ENCODE results near the gene ST6GALNAC3. TPM values are rescaled to one million over a fixed set of nuclear protein-coding genes. Genes with fewer than 3 reads are reported as not detected.

The ST6GALNAC3 gene
- total RNA-seq, 6 experiments from 2014 or later, result 1.00 to 1.7 (median 1.2) TPM

DNA sequence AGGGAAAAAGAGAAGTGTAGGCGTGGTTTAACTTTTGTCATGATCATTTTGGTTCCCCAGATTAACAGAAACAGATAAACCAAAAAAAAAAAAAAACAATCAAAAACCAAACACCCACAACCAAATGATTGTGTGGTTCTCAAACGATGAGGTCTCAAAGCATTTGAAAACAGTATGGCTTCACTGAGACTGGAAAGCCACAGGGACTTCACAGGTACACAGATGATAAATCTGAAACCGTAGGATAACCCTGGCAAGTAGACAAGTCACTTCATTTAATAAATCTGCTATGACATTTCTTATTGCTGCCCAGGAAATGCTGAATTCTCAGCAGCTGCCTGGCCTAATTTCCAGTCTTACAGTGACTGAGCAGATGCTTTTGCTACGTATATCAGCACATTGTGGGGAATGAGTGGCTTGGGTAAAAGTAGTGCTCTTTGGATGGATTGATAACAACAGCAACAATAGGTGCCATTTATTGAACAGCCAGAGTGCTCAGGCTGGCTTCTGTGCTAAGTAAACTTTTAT is 6.1 kb downstream of the ST6GALNAC3 start:
- TF ChIP-seq, protein P1, sequence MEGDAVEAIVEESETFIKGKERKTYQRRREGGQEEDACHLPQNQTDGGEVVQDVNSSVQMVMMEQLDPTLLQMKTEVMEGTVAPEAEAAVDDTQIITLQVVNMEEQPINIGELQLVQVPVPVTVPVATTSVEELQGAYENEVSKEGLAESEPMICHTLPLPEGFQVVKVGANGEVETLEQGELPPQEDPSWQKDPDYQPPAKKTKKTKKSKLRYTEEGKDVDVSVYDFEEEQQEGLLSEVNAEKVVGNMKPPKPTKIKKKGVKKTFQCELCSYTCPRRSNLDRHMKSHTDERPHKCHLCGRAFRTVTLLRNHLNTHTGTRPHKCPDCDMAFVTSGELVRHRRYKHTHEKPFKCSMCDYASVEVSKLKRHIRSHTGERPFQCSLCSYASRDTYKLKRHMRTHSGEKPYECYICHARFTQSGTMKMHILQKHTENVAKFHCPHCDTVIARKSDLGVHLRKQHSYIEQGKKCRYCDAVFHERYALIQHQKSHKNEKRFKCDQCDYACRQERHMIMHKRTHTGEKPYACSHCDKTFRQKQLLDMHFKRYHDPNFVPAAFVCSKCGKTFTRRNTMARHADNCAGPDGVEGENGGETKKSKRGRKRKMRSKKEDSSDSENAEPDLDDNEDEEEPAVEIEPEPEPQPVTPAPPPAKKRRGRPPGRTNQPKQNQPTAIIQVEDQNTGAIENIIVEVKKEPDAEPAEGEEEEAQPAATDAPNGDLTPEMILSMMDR (IDR thresholded peaks at IDR 0.05), result no peak
- no peak overlapping the region for H3K27ac Mint-ChIP-seq

DNA sequence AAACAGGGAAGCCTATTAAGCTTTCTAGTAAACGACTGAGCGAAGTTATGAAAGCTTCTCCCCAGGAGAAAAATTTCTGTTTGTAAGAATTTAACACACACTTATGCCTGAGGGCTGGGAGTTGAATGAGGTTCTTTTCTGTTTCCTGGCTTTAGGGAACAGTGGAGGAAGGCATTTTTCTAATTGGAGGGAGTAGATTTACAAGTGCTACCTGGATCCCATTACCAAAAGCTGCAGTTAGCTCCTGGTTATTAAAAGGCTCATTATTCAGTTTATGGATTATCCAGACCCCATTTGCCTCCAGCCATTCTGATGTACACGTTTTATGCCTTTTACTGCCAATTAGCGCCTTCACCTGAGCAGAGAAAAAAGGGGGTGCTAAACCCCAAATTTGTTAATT is 7.5 kb downstream of the ST6GALNAC3 start:
- no peak overlapping the region for H3K27ac Mint-ChIP-seq
- no peaks in the 10 kb centered on the region for H3K36me3 Mint-ChIP-seq (ENCODE audit: low read depth)
- TF ChIP-seq, protein P1 (IDR thresholded peaks at IDR 0.05), result no peak
- peaks cover 12% of the 10 kb centered on the region for H3K4me1 Mint-ChIP-seq (ENCODE audit: low read depth)
- H3K4me3 Mint-ChIP-seq, result no peak overlapping the region
- H3K9me3 Mint-ChIP-seq, result no peaks in the 10 kb centered on the region
- H3K27me3 Mint-ChIP-seq (ENCODE audit: insufficient read depth), result no peaks in the 10 kb centered on the region; the same call in 1 of the 2 replicates
- no peak for DNase-seq

More for the DNA sequence above, 6.1 kb downstream of the ST6GALNAC3 start:
- no peak for DNase-seq
- no peaks in the 10 kb centered on the region for H3K9me3 Mint-ChIP-seq
- H3K36me3 Mint-ChIP-seq (ENCODE audit: low read depth), result no peaks in the 10 kb centered on the region
- peaks cover 2% of the 10 kb centered on the region; the same call in 1 of the 2 replicates for H3K27me3 Mint-ChIP-seq (ENCODE audit: insufficient read depth)
- peaks cover 8% of the 10 kb centered on the region for H3K4me1 Mint-ChIP-seq (ENCODE audit: low read depth)
- no peak overlapping the region for H3K4me3 Mint-ChIP-seq

DNA sequence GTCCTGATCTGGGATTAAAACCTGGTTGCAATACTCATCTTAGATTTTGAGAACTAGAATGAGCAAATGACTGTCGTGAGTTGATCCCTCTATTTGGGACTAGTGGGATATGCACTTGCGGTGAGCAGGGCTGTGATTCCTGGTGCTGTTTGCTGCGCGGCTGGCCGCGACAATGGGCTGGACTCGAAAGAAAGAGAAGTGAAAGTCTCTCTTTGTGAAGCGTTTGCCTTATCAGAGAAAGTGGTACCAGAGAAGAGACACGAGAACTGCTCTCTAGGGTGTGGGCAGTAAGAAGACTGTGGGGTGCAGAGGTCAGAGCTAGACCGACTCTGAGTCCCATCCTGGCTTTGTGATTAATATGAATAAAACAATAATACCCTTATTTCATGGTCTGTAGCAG is 8.6 kb downstream of the ST6GALNAC3 start:
- TF ChIP-seq, protein P1 (IDR thresholded peaks at IDR 0.05), result no peak
- peaks cover 14% of the 10 kb centered on the region for H3K4me1 Mint-ChIP-seq (ENCODE audit: low read depth)
- H3K9me3 Mint-ChIP-seq, result no peaks in the 10 kb centered on the region
- no peak overlapping the region for H3K27ac Mint-ChIP-seq
- H3K4me3 Mint-ChIP-seq, result no peak overlapping the region
- no peaks in the 10 kb centered on the region; the same call in 1 of the 2 replicates for H3K27me3 Mint-ChIP-seq (ENCODE audit: insufficient read depth)
- H3K36me3 Mint-ChIP-seq (ENCODE audit: low read depth), result no peaks in the 10 kb centered on the region
- DNase-seq, result no peak

DNA sequence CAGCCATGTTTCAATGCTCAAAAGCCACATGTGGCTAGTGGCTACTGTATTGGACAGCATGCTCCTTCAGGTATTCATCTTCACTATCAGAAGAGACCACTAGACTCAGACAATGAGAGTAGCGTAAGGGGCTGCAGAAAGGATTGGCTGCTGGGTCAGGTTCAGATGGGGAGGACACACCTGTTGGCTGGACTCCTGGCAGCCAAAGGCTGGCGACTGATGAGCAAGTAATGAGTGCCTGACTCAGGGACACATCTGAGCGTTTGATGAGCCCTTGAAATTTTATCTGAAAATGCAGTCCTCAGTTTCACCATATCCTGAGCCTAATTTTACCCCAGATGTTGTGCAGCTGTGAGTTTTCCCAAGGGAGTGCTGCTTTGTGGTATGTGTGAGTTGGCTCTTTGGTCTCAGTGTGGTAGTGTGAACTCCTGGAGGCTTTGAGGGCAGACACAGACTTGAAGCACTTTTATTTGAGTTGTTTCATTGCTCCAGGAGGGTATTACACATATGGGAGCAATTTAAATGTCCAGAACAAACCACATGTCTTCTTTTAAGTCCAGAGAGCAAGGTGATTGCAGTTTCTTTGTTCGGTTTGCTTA is 9.6 kb downstream of the ST6GALNAC3 start:
- H3K27ac Mint-ChIP-seq, result no peak overlapping the region
- peaks cover 14% of the 10 kb centered on the region for H3K4me1 Mint-ChIP-seq (ENCODE audit: low read depth)

DNA sequence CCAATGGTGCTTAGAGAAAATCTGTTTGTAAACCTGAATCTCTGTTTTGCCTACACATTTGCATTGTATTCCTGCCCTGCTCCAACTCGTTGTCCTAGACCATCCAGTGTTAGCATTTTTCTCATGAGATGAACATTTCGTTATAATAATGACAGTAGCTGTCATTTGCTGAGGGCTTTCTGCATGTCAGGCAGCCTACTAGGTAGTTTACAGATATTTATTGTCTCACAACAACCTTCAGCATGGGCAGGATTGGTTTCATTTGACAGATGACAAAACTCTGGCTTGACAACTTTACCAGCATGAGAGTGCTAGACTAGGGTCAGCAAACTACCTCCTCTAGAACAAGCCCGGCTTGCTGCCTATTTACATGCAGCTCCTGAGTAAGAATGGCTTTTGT is 10.1 kb downstream of the ST6GALNAC3 start:
- Mint-ChIP-seq H3K4me1 (ENCODE audit: low read depth) (peaks cover 14% of the 10 kb centered on the region), H3K4me3 (no peak overlapping the region), H3K27ac (no peak overlapping the region), H3K27me3 (ENCODE audit: insufficient read depth) (no peaks in the 10 kb centered on the region; the same call in 1 of the 2 replicates), H3K36me3 (ENCODE audit: low read depth) (no peaks in the 10 kb centered on the region), H3K9me3 (no peaks in the 10 kb centered on the region)
- TF ChIP-seq, protein P1 (IDR thresholded peaks at IDR 0.05), result no peak
- no peak for DNase-seq

More for the DNA sequence above, 9.6 kb downstream of the ST6GALNAC3 start:
- DNase-seq, result no peak
- Mint-ChIP-seq H3K36me3 (ENCODE audit: low read depth) (no peaks in the 10 kb centered on the region), H3K27me3 (ENCODE audit: insufficient read depth) (no peaks in the 10 kb centered on the region; the same call in 1 of the 2 replicates), H3K9me3 (no peaks in the 10 kb centered on the region), H3K4me3 (no peak overlapping the region)
- TF ChIP-seq, protein P1 (IDR thresholded peaks at IDR 0.05), result no peak

Data from HFFc6 (cell line).